ENCODE measurements around the gene GCAT. TPM values are rescaled to one million over a fixed set of nuclear protein-coding genes. Genes with fewer than 3 reads are reported as not detected.

Gene GCAT
- total RNA-seq, 2 donors from 2014 or later, result 31.6 to 42.5 TPM

DNA sequence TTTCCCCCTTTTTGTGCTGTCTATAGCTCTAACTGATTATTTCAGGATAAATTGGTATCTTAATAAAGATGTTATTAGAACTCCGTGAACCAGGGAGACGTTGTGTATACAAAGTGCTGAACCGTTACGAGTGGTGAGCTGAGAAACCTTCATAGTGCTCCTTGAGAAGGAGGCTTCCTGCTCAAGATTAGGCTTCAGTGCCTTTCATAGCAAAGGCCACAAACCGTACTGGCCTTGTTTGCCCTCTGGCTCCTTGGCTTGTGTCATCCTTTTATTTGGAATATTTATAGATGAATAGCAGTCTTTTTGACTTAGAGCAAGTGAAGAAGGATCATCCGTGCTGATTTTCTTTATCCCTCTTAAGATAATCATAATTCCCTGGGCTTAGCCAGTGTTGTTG, 57.8 kb downstream of the GCAT start:
- intact Hi-C loops (cut with DNase I), result no loop called here
- 64 to 74% methylated on average over 6 of the region's 6 CpGs for WGBS, 2 donors
- H3K36me3 ChIP-seq (replicated peaks in 1 of 2; ENCODE audit: insufficient read depth in 1 of 2, low read depth in 2 of 2), result peaks cover 4 to 14% of the 10 kb centered on the region in 2 donors
- no peak overlapping the region for H3K27ac ChIP-seq
- no peak overlapping the region for H3K4me3 ChIP-seq
- ATAC-seq, result no peak
- no peaks in the 10 kb centered on the region for H3K9me3 ChIP-seq
- peaks cover 46% of the 10 kb centered on the region for H3K4me1 ChIP-seq
- TF ChIP-seq, protein P1, sequence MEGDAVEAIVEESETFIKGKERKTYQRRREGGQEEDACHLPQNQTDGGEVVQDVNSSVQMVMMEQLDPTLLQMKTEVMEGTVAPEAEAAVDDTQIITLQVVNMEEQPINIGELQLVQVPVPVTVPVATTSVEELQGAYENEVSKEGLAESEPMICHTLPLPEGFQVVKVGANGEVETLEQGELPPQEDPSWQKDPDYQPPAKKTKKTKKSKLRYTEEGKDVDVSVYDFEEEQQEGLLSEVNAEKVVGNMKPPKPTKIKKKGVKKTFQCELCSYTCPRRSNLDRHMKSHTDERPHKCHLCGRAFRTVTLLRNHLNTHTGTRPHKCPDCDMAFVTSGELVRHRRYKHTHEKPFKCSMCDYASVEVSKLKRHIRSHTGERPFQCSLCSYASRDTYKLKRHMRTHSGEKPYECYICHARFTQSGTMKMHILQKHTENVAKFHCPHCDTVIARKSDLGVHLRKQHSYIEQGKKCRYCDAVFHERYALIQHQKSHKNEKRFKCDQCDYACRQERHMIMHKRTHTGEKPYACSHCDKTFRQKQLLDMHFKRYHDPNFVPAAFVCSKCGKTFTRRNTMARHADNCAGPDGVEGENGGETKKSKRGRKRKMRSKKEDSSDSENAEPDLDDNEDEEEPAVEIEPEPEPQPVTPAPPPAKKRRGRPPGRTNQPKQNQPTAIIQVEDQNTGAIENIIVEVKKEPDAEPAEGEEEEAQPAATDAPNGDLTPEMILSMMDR (IDR thresholded peaks at IDR 0.05), result no peak
- TF ChIP-seq POLR2A (IDR thresholded peaks at IDR 0.05), result no peak
- DNase-seq, result no peak
- H3K27me3 ChIP-seq, result no peaks in the 10 kb centered on the region

MicroRNAs encoded within 50 kb of the gene (microRNA counts, 767-probe panel; counts per million panel counts)
- microRNA hsa-miR-658, result 0 to 736 counts per million in 2 donors
- microRNA hsa-miR-659-3p, result 0 to 736 counts per million in 2 donors

Small RNA genes within 50 kb of the gene (microRNA-seq; reads per million reads assigned to microRNA genes)
- gene MIR659 (ENCODE audit: borderline number of aligned reads in 2 of 2, borderline replicate concordance in 2 of 2), result 0.47 to 1.3 reads per million in 2 donors

Small RNA genes within 50 kb of the gene (small RNA-seq; reads per million reads assigned to genes)
- gene MIR659, result not detected

Other genes with a start within 250 kb of the GCAT start
- 10 to 100 TPM; 73.2 to 84.7 TPM for gene CDC42EP1, start 247.5 kb upstream of the GCAT start, total RNA-seq
- gene LGALS2, start 227.8 kb upstream of the GCAT start, total RNA-seq, result 10 to 100 TPM; 19.2 to 68.9 TPM
- gene GGA1, start 199.1 kb upstream of the GCAT start, total RNA-seq, result 10 to 100 TPM; 38.4 to 42.5 TPM
- gene SH3BP1, start 168.3 kb upstream of the GCAT start, total RNA-seq, result 10 to 100 TPM in 1 of 2 donors, 1 to 10 TPM in 1; 2.0 to 40.0 TPM
- 10 to 100 TPM in 1 of 2 donors, 1 to 10 TPM in 1; 7.0 to 23.1 TPM for gene PDXP, start 149.2 kb upstream of the GCAT start, total RNA-seq
- 100 to 1,000 TPM in 1 of 2 donors, 10 to 100 TPM in 1; 90.3 to 325 TPM for gene LGALS1, start 132.3 kb upstream of the GCAT start, total RNA-seq
- gene NOL12, start 121.6 kb upstream of the GCAT start, total RNA-seq, result 10 to 100 TPM; 10.4 to 19.1 TPM
- 10 to 100 TPM; 65.6 to 76.5 TPM for gene TRIOBP, start 110.9 kb upstream of the GCAT start, total RNA-seq
- gene GALR3, start 15.4 kb downstream of the GCAT start, total RNA-seq, result not detected
- gene ANKRD54, start 36.4 kb downstream of the GCAT start, total RNA-seq, result 10 to 100 TPM; 38.1 to 88.0 TPM
- gene EIF3L, start 41.5 kb downstream of the GCAT start, total RNA-seq, result 100 to 1,000 TPM; 139 to 230 TPM
- gene MICALL1, start 98.4 kb downstream of the GCAT start, total RNA-seq, result 10 to 100 TPM; 19.2 to 34.9 TPM
- gene C22orf23, start 145.7 kb downstream of the GCAT start, total RNA-seq, result not detected
- 100 to 1,000 TPM in 1 of 2 donors, 10 to 100 TPM in 1; 43.8 to 119 TPM for gene POLR2F, start 145.8 kb downstream of the GCAT start, total RNA-seq
- gene SOX10, start 176.6 kb downstream of the GCAT start, total RNA-seq, result under 1 TPM in 1 of 2 donors, not detected in 1; 0.66 TPM
- 10 to 100 TPM; 39.7 to 52.4 TPM for gene PICK1, start 249.5 kb downstream of the GCAT start, total RNA-seq

All from body of pancreas (tissue), 4 donors.